Mesodermal cell (in vitro differentiated cells): Measurements from ENCODE around the gene UMOD.

ENCODE experiments used
- H3K27ac ChIP-seq: 2 replicates; pipeline ENCODE4 v1.7.0; 2013; ENCODE audit warnings: mild to moderate bottlenecking, low read depth, low read length, moderate library complexity; ENCODE audit not compliant: severe bottlenecking
- H3K36me3 ChIP-seq: 2 replicates; pipeline ENCODE4 v1.7.1; 2013; ENCODE audit warnings: mild to moderate bottlenecking, low read length, moderate library complexity; ENCODE audit not compliant: control insufficient read depth, insufficient read depth
- H3K4me1 ChIP-seq: one replicate; pipeline ENCODE4 v1.7.1; 2013; ENCODE audit warnings: mild to moderate bottlenecking, low read length; ENCODE audit not compliant: insufficient read depth, control insufficient read depth, poor library complexity, severe bottlenecking
- H3K4me3 ChIP-seq: 2 replicates; pipeline ENCODE4 v1.7.0; 2013; ENCODE audit warnings: low read length, control low read depth, mild to moderate bottlenecking; ENCODE audit not compliant: insufficient read depth, poor library complexity, severe bottlenecking; ENCODE audit errors: extremely low read depth
- H3K9me3 ChIP-seq: 2 replicates; pipeline ENCODE4 v1.7.1; 2013; ENCODE audit warnings: mild to moderate bottlenecking, low read length, moderate library complexity; ENCODE audit not compliant: control insufficient read depth
- WGBS, 2 experiments: methylation state at CpG; one replicate each; pipeline ENCODE4 v1.1.5; 2013; ENCODE audit warnings: missing lambda C conversion rate in 2 of 2; ENCODE audit not compliant: insufficient coverage in 2 of 2; 5-methylcytosine and 5-hydroxymethylcytosine counted together

UMOD gene

GRCh38 chr16:20388854-20389253 lies 36.3 kb upstream of the UMOD start:
- no peak overlapping the region for H3K4me3 ChIP-seq
- H3K9me3 ChIP-seq: no peaks in the 10 kb centered on the region
- no peaks in the 10 kb centered on the region for H3K4me1 ChIP-seq
- no peak overlapping the region for H3K27ac ChIP-seq
- 75 to 90% methylated on average over 1 of the region's 1 CpG for WGBS, 2 experiments
- no peaks in the 10 kb centered on the region for H3K36me3 ChIP-seq

- no peak overlapping the region for H3K4me3 ChIP-seq
- 88% methylated on average over 2 of the region's 3 CpGs; no CpG with 5 or more reads in 1 of the 2 experiments for WGBS, 2 experiments
- no peak overlapping the region for H3K27ac ChIP-seq
- H3K4me1 ChIP-seq: no peaks in the 10 kb centered on the region
- no peaks in the 10 kb centered on the region for H3K9me3 ChIP-seq
- no peaks in the 10 kb centered on the region for H3K36me3 ChIP-seq
Observed at GRCh38 chr16:20387978-20388377, 35.5 kb upstream of the UMOD start.

- Histone ChIP-seq H3K9me3 (no peaks in the 10 kb centered on the region), H3K4me3 (no peak overlapping the region), H3K36me3 (no peaks in the 10 kb centered on the region), H3K27ac (no peak overlapping the region), H3K4me1 (no peaks in the 10 kb centered on the region)
- WGBS, 2 experiments: 56 to 59% methylated on average over 27 of the region's 30 CpGs
Observed at GRCh38 chr16:20385844-20386832, 33.6 kb upstream of the UMOD start.

- H3K4me1 ChIP-seq: no peaks in the 10 kb centered on the region
- H3K4me3 ChIP-seq: no peak overlapping the region
- H3K27ac ChIP-seq: no peak overlapping the region
- WGBS, 2 experiments: 30 to 49% methylated on average over 6 to 9 of the region's 11 CpGs
- H3K36me3 ChIP-seq: no peaks in the 10 kb centered on the region
- no peaks in the 10 kb centered on the region for H3K9me3 ChIP-seq
Observed at GRCh38 chr16:20383106-20384029, 30.9 kb upstream of the UMOD start.

- Histone ChIP-seq H3K9me3 (no peaks in the 10 kb centered on the region), H3K4me1 (no peaks in the 10 kb centered on the region), H3K36me3 (no peaks in the 10 kb centered on the region), H3K4me3 (no peak overlapping the region), H3K27ac (no peak overlapping the region)
- WGBS, 2 experiments: 71 to 88% methylated on average over 1 to 4 of the region's 7 CpGs
Observed at GRCh38 chr16:20382202-20382948, 29.9 kb upstream of the UMOD start.

- no peaks in the 10 kb centered on the region for H3K9me3 ChIP-seq
- 80 to 82% methylated on average over 3 of the region's 3 CpGs for WGBS, 2 experiments
- H3K4me1 ChIP-seq: no peaks in the 10 kb centered on the region
- H3K4me3 ChIP-seq: no peak overlapping the region
- no peak overlapping the region for H3K27ac ChIP-seq
- H3K36me3 ChIP-seq: no peaks in the 10 kb centered on the region
Observed at GRCh38 chr16:20380782-20381181, 28.3 kb upstream of the UMOD start.

GRCh38 chr16:20377181-20377580 lies 24.7 kb upstream of the UMOD start:
- Histone ChIP-seq H3K36me3 (no peaks in the 10 kb centered on the region), H3K4me3 (no peak overlapping the region), H3K27ac (no peak overlapping the region), H3K4me1 (no peaks in the 10 kb centered on the region), H3K9me3 (no peaks in the 10 kb centered on the region)
- WGBS, 2 experiments: 80 to 100% methylated on average over 1 to 2 of the region's 5 CpGs

- no peaks in the 10 kb centered on the region for H3K9me3 ChIP-seq
- H3K36me3 ChIP-seq: no peaks in the 10 kb centered on the region
- H3K27ac ChIP-seq: no peak overlapping the region
- WGBS, 2 experiments: 59 to 88% methylated on average over 2 to 3 of the region's 5 CpGs
- H3K4me3 ChIP-seq: no peak overlapping the region
- H3K4me1 ChIP-seq: no peaks in the 10 kb centered on the region
Observed at GRCh38 chr16:20372701-20373100, 20.2 kb upstream of the UMOD start.

- WGBS, 2 experiments: 89 to 90% methylated on average over 9 of the region's 9 CpGs
- H3K9me3 ChIP-seq: no peaks in the 10 kb centered on the region
- no peaks in the 10 kb centered on the region for H3K36me3 ChIP-seq
- no peak overlapping the region for H3K4me3 ChIP-seq
- no peak overlapping the region for H3K27ac ChIP-seq
- no peaks in the 10 kb centered on the region for H3K4me1 ChIP-seq
Observed at GRCh38 chr16:20369452-20370054, 17.0 kb upstream of the UMOD start.

- Histone ChIP-seq H3K9me3 (no peaks in the 10 kb centered on the region), H3K4me1 (no peaks in the 10 kb centered on the region)
- 78 to 90% methylated on average over 2 to 3 of the region's 3 CpGs for WGBS, 2 experiments
Observed at GRCh38 chr16:20364051-20364450, 11.5 kb upstream of the UMOD start.

More at GRCh38 chr16:20364051-20364450, 11.5 kb upstream of the UMOD start:
- Histone ChIP-seq H3K36me3 (no peaks in the 10 kb centered on the region), H3K4me3 (no peak overlapping the region), H3K27ac (no peak overlapping the region)
